Neural progenitor cell (in vitro differentiated cells): ENCODE results near the gene TMEM52.

Experiments used
- EZH2phosphoT487 ChIP-seq: fragments of 200-600 bp; sonication (generic); IDR thresholded peaks from 2 replicates; pipeline ENCODE4 v1.6.1; 2017; ENCODE audit warnings: antibody characterized with exemption
- TF ChIP-seq, protein P1 (sequence below): fragments of 200-600 bp; sonication (generic); IDR thresholded peaks from 2 replicates; pipeline ENCODE4 v1.5.1; 2017; ENCODE audit warnings: antibody characterized with exemption, mild to moderate bottlenecking

- TF ChIP-seq EZH2phosphoT487 = no peak
- TF ChIP-seq, protein P1, sequence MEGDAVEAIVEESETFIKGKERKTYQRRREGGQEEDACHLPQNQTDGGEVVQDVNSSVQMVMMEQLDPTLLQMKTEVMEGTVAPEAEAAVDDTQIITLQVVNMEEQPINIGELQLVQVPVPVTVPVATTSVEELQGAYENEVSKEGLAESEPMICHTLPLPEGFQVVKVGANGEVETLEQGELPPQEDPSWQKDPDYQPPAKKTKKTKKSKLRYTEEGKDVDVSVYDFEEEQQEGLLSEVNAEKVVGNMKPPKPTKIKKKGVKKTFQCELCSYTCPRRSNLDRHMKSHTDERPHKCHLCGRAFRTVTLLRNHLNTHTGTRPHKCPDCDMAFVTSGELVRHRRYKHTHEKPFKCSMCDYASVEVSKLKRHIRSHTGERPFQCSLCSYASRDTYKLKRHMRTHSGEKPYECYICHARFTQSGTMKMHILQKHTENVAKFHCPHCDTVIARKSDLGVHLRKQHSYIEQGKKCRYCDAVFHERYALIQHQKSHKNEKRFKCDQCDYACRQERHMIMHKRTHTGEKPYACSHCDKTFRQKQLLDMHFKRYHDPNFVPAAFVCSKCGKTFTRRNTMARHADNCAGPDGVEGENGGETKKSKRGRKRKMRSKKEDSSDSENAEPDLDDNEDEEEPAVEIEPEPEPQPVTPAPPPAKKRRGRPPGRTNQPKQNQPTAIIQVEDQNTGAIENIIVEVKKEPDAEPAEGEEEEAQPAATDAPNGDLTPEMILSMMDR = no peak
Measured at GRCh38 chr1:1941211-1941841, 22.2 kb upstream of the TMEM52 start.
